HAP-1 (cell line): ENCODE measurements around the gene APH1B.
A peak's percentile ranks its signal among the peaks of the same experiment; 100 is the strongest.
"Not testable (repeated sequence)": the region's sequence is repeated elsewhere in the genome, so short reads cannot be mapped to it uniquely, and the experiment has no call there.

Experiments
- DNase-seq, 2 experiments: peaks; one replicate each; pipeline ENCODE4 v3.0.0-alpha.2; 2016 to 2020; ENCODE audit warnings: low spot score in 2 of 2
- H3K27me3 ChIP-seq: fragments of 250-450 bp; sonication (Bioruptor Pico); 2 replicates; pipeline ENCODE4 v1.5.1; 2020; ENCODE audit warnings: low read depth, mild to moderate bottlenecking, moderate library complexity
- H3K36me3 ChIP-seq: fragments of 250-450 bp; sonication (Bioruptor Pico); replicated peaks from 2 replicates; pipeline ENCODE4 v1.5.1; 2020; ENCODE audit warnings: mild to moderate bottlenecking
- H3K4me1 ChIP-seq: fragments of 250-450 bp; sonication (Bioruptor Pico); 2 replicates; pipeline ENCODE4 v1.5.1; 2020; ENCODE audit warnings: mild to moderate bottlenecking
- H3K4me3 ChIP-seq: fragments of 250-450 bp; sonication (Bioruptor Pico); 2 replicates; pipeline ENCODE4 v1.5.1; 2020; ENCODE audit warnings: mild to moderate bottlenecking, moderate library complexity
- H3K9me3 ChIP-seq: fragments of 250-450 bp; sonication (Bioruptor Pico); 2 replicates; pipeline ENCODE4 v1.5.1; 2020; ENCODE audit warnings: mild to moderate bottlenecking, moderate library complexity
- in situ Hi-C: fragments of 300-500 bp; cut with MboI; formaldehyde crosslinking; loops from 3 replicates; pipeline ENCODE4 v1.14.3; 2020; ENCODE audit warnings: low sequenced_read_pairs, inconsistent platforms, mixed read lengths

The APH1B gene

GRCh38 chr15:63318344-63318743 is 40.9 kb downstream of the APH1B start:
- H3K27me3 ChIP-seq: peaks cover 6% of the 10 kb centered on the region; the same call in 1 of the 2 replicates
- H3K4me1 ChIP-seq: no peaks in the 10 kb centered on the region
- no peaks in the 10 kb centered on the region for H3K9me3 ChIP-seq
- no peak for DNase-seq
- in situ Hi-C loops: no loop called here
- no peak overlapping the region for H3K4me3 ChIP-seq
- H3K36me3 ChIP-seq: no peaks in the 10 kb centered on the region

GRCh38 chr15:63319065-63319464 is 41.7 kb downstream of the APH1B start:
- in situ Hi-C loops: no loop called here
- Histone ChIP-seq H3K9me3 (no peaks in the 10 kb centered on the region), H3K36me3 (no peaks in the 10 kb centered on the region), H3K27me3 (peaks cover 8% of the 10 kb centered on the region; the same call in 1 of the 2 replicates), H3K4me1 (no peaks in the 10 kb centered on the region), H3K4me3 (no peak overlapping the region)
- DNase-seq: no peak

GRCh38 chr15:63320446-63320845 is 43.0 kb downstream of the APH1B start:
- H3K36me3 ChIP-seq, H3K9me3 ChIP-seq, H3K4me1 ChIP-seq, DNase-seq, H3K4me3 ChIP-seq, in situ Hi-C loops: not testable (repeated sequence)
- peaks cover 18% of the 10 kb centered on the region for H3K27me3 ChIP-seq

DNA sequence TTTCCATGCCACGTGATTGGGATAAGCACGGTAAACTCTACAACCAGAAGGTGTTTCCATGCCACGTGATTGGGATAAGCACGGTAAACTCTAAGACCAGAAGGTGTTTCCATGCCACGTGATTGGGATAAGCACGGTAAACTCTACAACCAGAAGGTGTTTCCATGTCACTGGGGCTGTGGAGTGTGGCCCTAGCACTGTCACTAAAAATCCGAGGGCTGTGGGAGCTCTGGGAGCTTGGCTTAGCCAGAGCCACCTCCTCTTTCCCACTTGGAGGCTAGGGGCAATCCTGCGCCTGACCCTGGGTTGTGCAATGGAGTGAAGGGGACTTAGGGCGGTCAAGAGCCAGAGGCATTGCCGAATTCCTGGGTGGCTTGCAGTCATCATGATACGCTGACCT is 43.6 kb downstream of the APH1B start:
- DNase-seq, H3K4me3 ChIP-seq, H3K4me1 ChIP-seq, H3K9me3 ChIP-seq, in situ Hi-C loops, H3K36me3 ChIP-seq: not testable (repeated sequence)
- peaks cover 22% of the 10 kb centered on the region for H3K27me3 ChIP-seq

DNA sequence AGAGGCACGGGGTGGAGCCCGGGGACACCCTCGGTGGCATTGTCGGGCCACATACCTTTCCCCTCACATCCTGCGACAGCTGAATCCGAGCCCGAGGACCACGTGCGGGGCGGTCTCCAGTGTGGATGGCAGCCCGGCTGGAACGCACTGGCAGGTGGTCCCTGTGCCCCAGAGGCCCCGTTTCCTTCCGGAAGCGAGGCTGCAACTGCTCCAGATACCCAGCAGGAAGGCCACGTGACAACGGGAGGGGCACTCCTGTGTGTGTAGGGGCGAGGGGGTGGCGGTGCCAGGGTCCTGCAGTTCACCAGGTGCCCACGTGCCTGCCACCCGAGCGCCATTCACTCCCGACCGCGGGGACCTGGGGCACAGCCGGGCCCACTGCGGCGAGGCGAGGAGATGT is 44.1 kb downstream of the APH1B start:
- no peak overlapping the region for H3K4me3 ChIP-seq
- peaks cover 27% of the 10 kb centered on the region for H3K27me3 ChIP-seq
- no peaks in the 10 kb centered on the region for H3K4me1 ChIP-seq
- no peaks in the 10 kb centered on the region for H3K36me3 ChIP-seq
- DNase-seq: no peak
- H3K9me3 ChIP-seq: no peaks in the 10 kb centered on the region
- in situ Hi-C loops: no loop called here

- H3K4me1 ChIP-seq: no peaks in the 10 kb centered on the region
- no peaks in the 10 kb centered on the region for H3K9me3 ChIP-seq
- H3K27me3 ChIP-seq: peaks cover 30% of the 10 kb centered on the region
- no peak overlapping the region for H3K4me3 ChIP-seq
- DNase-seq: peak in 1 of 2 experiments; percentile 44
- in situ Hi-C loops: no loop called here
- no peaks in the 10 kb centered on the region for H3K36me3 ChIP-seq
Observed at GRCh38 chr15:63322541-63322940, 45.1 kb downstream of the APH1B start.

- in situ Hi-C loops: no loop called here
- H3K27me3 ChIP-seq: peaks cover 35% of the 10 kb centered on the region
- no peak for DNase-seq
- H3K9me3 ChIP-seq: no peaks in the 10 kb centered on the region
- no peaks in the 10 kb centered on the region for H3K36me3 ChIP-seq
- H3K4me1 ChIP-seq: no peaks in the 10 kb centered on the region
- no peak overlapping the region for H3K4me3 ChIP-seq
Observed at GRCh38 chr15:63323798-63324563, 46.6 kb downstream of the APH1B start.

DNA sequence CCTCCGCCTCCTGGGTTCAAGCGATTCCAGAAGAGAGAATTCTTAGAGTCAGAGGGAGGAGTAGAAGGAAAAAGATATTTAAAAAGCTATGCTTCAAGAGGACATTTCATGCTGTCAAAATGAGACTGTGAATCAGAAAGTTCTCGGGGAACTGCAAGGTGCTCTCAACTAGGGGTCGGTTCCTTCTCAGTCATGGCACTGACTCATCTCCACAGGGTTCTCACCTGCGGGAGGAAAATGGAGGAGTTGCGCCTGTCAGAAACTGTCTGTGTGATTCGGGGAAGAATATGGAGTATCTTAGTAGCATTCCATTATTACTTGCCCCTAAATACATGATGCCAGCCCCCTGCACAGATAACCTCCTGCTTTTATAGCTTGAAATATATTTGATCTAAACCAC is 47.4 kb downstream of the APH1B start:
- no peaks in the 10 kb centered on the region for H3K36me3 ChIP-seq
- H3K9me3 ChIP-seq: no peaks in the 10 kb centered on the region
- in situ Hi-C loops: no loop called here
- DNase-seq: no peak
- H3K4me3 ChIP-seq: no peak overlapping the region
- peaks cover 35% of the 10 kb centered on the region for H3K27me3 ChIP-seq
- no peaks in the 10 kb centered on the region for H3K4me1 ChIP-seq

- Histone ChIP-seq H3K27me3 (peaks cover 60% of the 10 kb centered on the region), H3K4me1 (no peaks in the 10 kb centered on the region), H3K36me3 (no peaks in the 10 kb centered on the region), H3K4me3 (no peak overlapping the region), H3K9me3 (no peaks in the 10 kb centered on the region)
- in situ Hi-C loops: no loop called here
- no peak for DNase-seq
Observed at GRCh38 chr15:63327648-63328421, 50.4 kb downstream of the APH1B start.

DNA sequence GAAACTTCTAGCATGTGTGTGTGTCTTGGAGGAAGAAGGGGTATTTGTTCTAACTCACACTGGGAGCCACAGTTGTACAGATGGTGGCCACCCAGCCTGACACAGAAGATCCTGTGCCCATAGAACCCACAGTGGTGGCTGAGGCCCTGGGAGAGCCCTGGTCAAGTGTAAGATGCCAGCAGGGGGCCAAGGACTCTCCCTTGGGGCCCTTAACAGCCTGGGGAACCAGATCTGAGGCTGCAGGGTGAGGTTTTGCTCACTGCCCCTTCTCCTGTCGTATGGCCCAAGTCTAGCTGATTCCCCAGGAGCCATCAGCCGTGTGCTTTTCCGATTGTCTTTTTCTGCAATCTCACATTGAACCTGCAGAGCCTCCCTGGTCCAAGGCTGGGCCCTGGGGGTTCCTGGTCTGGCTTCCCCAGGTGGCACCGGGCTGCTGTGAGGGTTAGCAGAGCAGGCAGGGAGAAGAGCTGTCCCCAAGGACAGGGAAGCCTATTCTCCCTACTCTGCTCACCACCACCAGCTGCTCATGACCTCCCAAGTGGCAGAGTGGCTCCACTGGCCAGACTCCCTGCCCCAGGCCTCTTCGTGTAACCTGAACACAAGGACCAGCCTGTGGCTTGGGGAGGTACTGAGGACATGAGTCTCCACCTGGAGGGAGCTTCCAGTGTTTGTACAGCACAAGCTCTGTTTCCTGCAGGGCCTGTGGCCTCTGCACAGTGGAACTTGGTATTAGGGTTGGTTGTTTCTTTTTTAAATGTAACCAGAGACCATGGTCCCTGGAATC is 52.4 kb downstream of the APH1B start:
- no peak for DNase-seq
- Histone ChIP-seq H3K27me3 (peaks cover 63% of the 10 kb centered on the region), H3K4me1 (no peaks in the 10 kb centered on the region), H3K9me3 (no peaks in the 10 kb centered on the region), H3K4me3 (no peak overlapping the region), H3K36me3 (no peaks in the 10 kb centered on the region)
- in situ Hi-C loops: no loop called here

DNA sequence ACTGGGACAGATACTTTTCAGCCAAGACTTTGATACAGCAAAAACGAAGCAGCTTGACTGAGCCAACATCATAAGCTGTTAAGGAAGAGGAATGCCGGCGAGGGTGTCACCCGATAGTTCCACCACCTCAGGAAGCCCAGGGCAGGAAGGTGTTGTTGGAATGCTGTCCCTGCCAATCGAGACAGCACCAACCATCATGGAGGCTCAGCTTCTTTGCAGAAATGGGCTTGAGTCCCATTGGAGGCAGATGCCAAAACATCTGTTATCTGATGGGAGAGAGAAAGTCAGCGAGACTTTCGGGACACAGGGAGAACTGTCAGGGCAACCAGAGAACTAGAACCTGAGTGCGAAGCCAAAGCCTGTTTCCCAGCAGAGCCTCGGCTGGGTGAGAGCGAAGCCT is 53.5 kb downstream of the APH1B start:
- no peak for DNase-seq
- H3K4me1 ChIP-seq: no peaks in the 10 kb centered on the region
- peaks cover 62% of the 10 kb centered on the region for H3K27me3 ChIP-seq
- H3K9me3 ChIP-seq: no peaks in the 10 kb centered on the region
- H3K36me3 ChIP-seq: no peaks in the 10 kb centered on the region
- in situ Hi-C loops: no loop called here
- no peak overlapping the region for H3K4me3 ChIP-seq

DNA sequence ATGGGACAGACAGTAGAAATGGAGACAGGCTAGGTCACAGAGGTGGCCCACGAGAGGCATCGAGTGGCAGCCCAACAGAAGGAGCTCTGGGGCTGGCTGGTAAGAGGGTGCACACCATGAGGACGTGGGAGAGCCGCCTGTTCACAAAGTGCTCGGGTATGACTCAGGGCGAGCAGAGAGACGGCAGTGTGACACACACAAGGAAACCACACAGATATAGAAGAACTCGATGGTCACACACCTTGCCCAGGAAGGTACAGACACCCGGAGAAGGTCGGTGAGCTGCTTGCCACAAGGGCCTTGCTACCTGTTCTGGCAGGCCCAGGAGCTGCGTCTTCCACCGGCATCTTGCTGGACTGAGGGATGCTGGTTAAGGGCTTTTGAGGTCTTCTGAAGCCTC is 54.1 kb downstream of the APH1B start:
- Histone ChIP-seq H3K4me1 (no peaks in the 10 kb centered on the region), H3K4me3 (no peak overlapping the region), H3K27me3 (peaks cover 61% of the 10 kb centered on the region), H3K36me3 (no peaks in the 10 kb centered on the region), H3K9me3 (no peaks in the 10 kb centered on the region)
- DNase-seq: no peak
- in situ Hi-C loops: no loop called here

DNA sequence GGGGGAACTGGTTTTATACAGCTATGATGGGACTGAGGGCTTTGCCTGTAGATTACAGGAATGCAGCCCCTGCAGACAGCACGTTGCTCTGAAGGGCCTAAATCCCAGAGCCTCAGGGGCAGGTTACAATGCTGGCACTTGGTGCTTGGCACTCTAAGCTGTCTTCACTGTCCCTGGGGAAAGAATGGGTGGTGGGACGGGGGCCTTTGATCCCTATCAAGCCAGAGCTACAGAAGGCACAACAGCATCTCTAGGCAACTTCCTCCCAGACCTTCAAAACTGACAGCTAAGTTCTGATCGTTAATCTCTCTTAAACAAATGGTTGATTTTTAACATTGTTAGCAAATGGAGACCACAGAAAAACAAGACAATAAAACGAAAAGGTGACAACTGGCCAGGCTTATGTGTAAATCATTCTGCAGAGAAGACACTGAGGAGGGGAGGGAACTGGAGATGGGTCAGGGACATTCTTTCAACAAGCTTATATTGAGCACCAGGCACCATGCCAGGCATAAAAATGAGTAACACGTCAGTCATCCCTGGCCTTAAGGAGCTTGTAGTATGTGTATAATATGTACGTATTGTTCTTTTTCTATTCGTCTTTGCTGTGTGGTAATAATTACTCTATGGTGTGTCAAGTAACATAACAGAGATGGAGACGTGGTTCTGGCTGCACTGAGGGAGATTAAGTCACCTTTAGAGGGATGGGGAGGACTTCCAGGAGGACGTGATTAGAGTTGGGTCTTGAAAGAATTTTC is 55.1 kb downstream of the APH1B start:
- no peak for DNase-seq
- no peaks in the 10 kb centered on the region for H3K4me1 ChIP-seq
- in situ Hi-C loops: no loop called here
- no peaks in the 10 kb centered on the region for H3K36me3 ChIP-seq
- H3K27me3 ChIP-seq: peaks cover 69% of the 10 kb centered on the region
- H3K4me3 ChIP-seq: no peak overlapping the region
- no peaks in the 10 kb centered on the region for H3K9me3 ChIP-seq
